Spinal cord (tissue), 10 donors: Measurements from ENCODE around the gene RAB6B. TPM values are rescaled to one million over a fixed set of nuclear protein-coding genes. Genes with fewer than 3 reads are reported as not detected.

Experiments used
- DNase-seq, 6 donors: peaks; one replicate each; pipeline versions ENCODE4 v3.0.0 to v3.0.0-alpha.2; 2013 to 2015; ENCODE audit warnings: low spot score in 6 of 6, low read depth in 4 of 6
- H3K27ac ChIP-seq: one replicate; pipeline ENCODE4 v1.5.1; 2013; ENCODE audit warnings: low read depth, low read length, control low read depth
- H3K27me3 ChIP-seq: one replicate; pipeline ENCODE4 v1.6.1; 2013; ENCODE audit warnings: low read length; ENCODE audit not compliant: control insufficient read depth, insufficient read depth
- H3K36me3 ChIP-seq: one replicate; pipeline ENCODE4 v1.6.1; 2013; ENCODE audit warnings: low read length; ENCODE audit not compliant: control insufficient read depth, insufficient read depth
- H3K4me1 ChIP-seq: one replicate; pipeline ENCODE4 v1.6.1; 2013; ENCODE audit warnings: low read length; ENCODE audit not compliant: control insufficient read depth, insufficient read depth
- H3K4me3 ChIP-seq: one replicate; pipeline ENCODE4 v1.5.1; 2013; ENCODE audit warnings: low read depth, low read length, control low read depth
- H3K9me3 ChIP-seq: one replicate; pipeline ENCODE4 v1.6.1; 2013; ENCODE audit warnings: low read length; ENCODE audit not compliant: control insufficient read depth, insufficient read depth
- WGBS: methylation state at CpG from one replicate; pipeline ENCODE4 v1.1.5; 2013; ENCODE audit warnings: missing lambda C conversion rate; ENCODE audit not compliant: insufficient coverage; 5-methylcytosine and 5-hydroxymethylcytosine counted together
- polyA plus RNA-seq, 2 donors: library from polyadenylated mRNA; unstranded; fragments of 120-200 nt; gene quantifications; one replicate each; pipeline ENCODE4 v1.2.1, GENCODE V29; 2013; ENCODE audit not compliant: insufficient read length in 2 of 2
- total RNA-seq, 2 donors: library from RNA; depleted of rRNA in 1 of 2; stranded (reverse); fragments of 120-200 nt in 1 of 2; fragments of >200 nt in 1 of 2; gene quantifications; one replicate each; pipeline versions ENCODE4 v1.2.3 to v1.2.4, GENCODE V29; 2013 to 2014
- donor health status: healthy.

The RAB6B gene
- total and polyA plus RNA-seq, 4 donors = 38.3 to 226 (median 191) TPM

DNA sequence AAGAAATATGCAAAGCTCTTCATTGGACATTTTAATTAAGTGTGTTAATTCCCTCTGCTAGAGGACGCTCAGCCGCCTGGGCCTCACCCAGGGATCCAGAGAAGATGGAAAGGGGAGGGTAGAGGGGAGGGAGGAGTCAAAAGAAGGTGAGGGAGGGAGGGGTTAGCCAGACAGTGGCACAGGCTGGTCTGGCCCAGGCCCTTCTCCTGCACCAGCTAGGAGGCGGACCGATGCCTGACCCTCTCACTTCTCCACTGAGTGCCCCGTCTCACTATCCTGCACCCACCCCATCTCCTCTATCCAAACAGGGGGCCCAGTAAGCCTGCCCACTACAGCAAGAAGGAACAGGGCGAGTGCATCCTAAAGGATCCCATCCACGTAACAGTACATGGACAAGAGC is 22.9 kb downstream of the RAB6B start:
- H3K9me3 ChIP-seq = no peaks in the 10 kb centered on the region
- peaks cover 8% of the 10 kb centered on the region for H3K36me3 ChIP-seq
- no peak overlapping the region for H3K4me3 ChIP-seq
- peak in 1 of 6 donors; percentile 38 for DNase-seq
- no peak overlapping the region for H3K27ac ChIP-seq
- no peaks in the 10 kb centered on the region for H3K27me3 ChIP-seq
- 65% methylated on average over 4 of the region's 7 CpGs for WGBS
- peaks cover 51% of the 10 kb centered on the region for H3K4me1 ChIP-seq

DNA sequence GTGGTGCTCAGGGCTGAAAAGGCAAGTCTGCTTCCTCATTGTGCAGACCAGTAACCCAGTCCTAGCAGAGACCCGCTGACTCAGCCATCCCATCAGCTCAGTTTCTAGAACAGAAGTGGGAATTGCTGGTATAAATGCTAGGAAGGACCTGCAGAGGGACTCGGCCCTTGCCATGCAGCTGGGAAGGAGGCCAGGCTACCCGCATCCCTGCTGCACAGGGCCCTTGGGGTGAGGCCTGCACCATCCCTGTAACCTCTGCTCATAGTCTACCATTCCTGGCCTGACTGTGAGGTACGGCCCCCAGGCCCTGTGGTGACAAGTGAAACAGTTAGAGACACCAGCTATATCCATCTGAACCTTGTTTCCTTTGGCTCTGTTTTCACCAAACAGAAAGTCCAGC is 23.5 kb downstream of the RAB6B start:
- no peak overlapping the region for H3K4me3 ChIP-seq
- peaks cover 57% of the 10 kb centered on the region for H3K4me1 ChIP-seq
- H3K27me3 ChIP-seq = no peaks in the 10 kb centered on the region
- H3K36me3 ChIP-seq = peaks cover 8% of the 10 kb centered on the region
- no peak for DNase-seq
- WGBS = 61% methylated on average over 3 of the region's 4 CpGs
- H3K9me3 ChIP-seq = no peaks in the 10 kb centered on the region
- no peak overlapping the region for H3K27ac ChIP-seq

DNA sequence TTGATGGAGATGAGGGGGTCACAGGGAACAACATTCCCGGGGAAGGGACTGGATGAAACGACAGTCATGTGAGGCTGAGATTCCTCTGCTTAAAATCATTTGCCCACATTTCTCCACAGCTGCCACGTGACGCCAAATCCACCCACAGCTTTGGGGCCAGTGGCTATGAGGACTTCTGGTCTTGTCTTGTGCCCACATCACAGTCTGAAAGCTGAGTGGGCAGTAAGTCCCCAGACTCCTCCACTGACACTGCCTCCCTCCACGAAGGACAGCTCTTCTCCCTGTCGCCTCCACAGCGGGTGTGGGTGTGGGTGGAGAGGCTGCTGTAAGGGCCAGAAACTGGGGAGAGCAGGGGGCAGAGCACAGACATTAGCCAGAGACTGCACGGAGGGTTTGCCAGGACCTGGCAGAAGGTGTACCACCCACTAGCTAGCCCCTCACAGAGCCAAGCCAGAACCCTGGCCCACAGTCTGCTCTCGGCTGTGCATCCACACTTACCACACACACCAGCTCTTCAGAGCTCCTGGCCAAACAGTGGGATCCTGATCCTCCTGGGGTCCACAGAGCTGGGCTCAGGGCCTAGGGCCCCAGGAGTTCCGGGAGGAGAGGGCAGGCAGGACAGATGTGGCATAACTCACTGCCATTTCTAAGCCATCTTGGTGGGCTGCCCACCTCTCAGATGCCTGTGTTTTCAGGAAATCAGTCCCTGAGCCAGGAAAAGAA is 24.2 kb downstream of the RAB6B start:
- no peak for DNase-seq
- H3K27ac ChIP-seq = no peak overlapping the region

DNA sequence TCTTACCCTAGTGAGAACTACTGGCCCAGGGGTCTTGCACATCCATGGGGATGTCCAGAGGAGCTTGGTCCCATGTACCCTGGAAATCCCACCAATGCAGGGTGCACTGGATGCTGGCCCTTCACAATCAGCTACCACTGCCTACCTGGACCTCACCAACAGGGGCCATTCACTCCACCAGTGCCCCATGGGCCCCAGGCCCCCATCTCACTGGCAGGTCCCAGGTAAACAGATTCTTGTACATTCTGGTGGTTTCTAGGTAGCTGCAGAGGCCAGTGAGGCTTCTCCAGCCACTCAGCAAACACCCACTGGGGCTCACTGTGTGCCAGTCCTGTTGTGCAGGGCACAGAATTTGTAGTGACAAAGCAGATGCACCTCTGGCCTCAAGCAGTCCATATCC is 24.9 kb downstream of the RAB6B start:
- no peak overlapping the region for H3K4me3 ChIP-seq
- no peaks in the 10 kb centered on the region for H3K27me3 ChIP-seq
- peaks cover 8% of the 10 kb centered on the region for H3K36me3 ChIP-seq
- H3K27ac ChIP-seq = no peak overlapping the region
- H3K9me3 ChIP-seq = no peaks in the 10 kb centered on the region
- H3K4me1 ChIP-seq = peaks cover 61% of the 10 kb centered on the region
- no peak for DNase-seq

More for the DNA sequence above, 24.2 kb downstream of the RAB6B start:
- 48% methylated on average over 3 of the region's 10 CpGs for WGBS
- peaks cover 8% of the 10 kb centered on the region for H3K36me3 ChIP-seq
- H3K27me3 ChIP-seq = no peaks in the 10 kb centered on the region
- H3K9me3 ChIP-seq = no peaks in the 10 kb centered on the region
- peaks cover 57% of the 10 kb centered on the region for H3K4me1 ChIP-seq
- no peak overlapping the region for H3K4me3 ChIP-seq

DNA sequence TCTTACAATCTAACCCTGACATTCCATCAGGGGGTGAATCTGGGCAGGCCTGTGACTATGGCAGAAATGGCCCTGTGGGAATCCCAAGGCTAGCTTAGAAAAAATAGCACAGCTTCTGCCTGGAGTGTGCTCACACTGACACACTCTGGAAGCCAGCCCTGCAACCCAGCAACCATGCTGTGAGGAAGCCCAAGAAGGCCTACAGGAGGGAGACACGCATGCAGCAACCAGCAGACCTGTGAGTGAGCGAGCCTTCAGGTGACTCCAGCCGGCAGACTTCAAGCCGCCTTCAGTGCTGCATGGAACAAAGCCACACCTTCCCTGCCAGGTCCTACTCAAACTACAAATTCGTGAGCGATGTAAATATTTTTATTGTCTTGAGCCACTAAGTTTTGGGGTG is 26.1 kb downstream of the RAB6B start:
- Histone ChIP-seq H3K4me3 (no peak overlapping the region), H3K27me3 (no peaks in the 10 kb centered on the region), H3K27ac (no peak overlapping the region), H3K4me1 (peaks cover 63% of the 10 kb centered on the region), H3K9me3 (no peaks in the 10 kb centered on the region), H3K36me3 (peaks cover 8% of the 10 kb centered on the region)
- 85% methylated on average over 3 of the region's 6 CpGs for WGBS
- DNase-seq = no peak

DNA sequence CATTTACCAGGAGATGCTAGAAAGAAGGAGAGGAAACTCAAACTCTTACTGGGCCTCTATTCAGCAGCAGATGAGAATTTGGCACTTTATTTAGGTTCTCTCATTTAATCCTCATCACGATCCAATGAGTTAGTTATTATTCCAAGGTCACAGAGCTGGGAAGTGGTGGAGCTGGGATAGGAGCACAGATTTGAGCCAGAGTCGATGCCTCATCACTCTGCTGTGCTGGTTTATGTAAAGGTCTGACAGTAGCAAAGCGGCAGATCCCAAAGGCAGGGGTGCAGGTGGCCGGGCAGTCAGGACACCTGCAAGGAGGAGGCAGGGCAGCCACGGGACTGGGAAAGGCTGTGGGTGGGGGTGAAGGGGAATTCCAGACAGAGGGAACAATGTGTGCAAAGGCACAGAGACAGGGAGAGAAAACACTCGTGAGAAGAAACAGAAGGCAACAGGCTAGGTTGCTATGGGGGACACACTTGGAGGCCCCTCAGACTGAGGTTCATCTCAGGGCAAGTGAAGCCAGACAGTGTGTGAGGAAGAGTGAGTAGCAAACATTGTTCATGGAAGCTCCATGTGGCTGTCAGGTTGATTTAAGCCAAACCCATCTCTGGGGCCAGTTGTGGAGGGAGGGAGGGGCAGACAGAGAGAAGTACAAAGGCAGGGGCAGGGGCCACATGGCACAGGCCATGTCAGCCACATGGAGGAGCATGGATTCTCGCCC is 26.8 kb downstream of the RAB6B start:
- peak in 1 of 6 donors; percentile 43 for DNase-seq
- Histone ChIP-seq H3K27me3 (no peaks in the 10 kb centered on the region), H3K9me3 (no peaks in the 10 kb centered on the region), H3K36me3 (peaks cover 13% of the 10 kb centered on the region), H3K4me3 (no peak overlapping the region), H3K4me1 (peaks cover 63% of the 10 kb centered on the region), H3K27ac (peak overlapping the region; percentile 34)
- WGBS = 28% methylated on average over 5 of the region's 7 CpGs

DNA sequence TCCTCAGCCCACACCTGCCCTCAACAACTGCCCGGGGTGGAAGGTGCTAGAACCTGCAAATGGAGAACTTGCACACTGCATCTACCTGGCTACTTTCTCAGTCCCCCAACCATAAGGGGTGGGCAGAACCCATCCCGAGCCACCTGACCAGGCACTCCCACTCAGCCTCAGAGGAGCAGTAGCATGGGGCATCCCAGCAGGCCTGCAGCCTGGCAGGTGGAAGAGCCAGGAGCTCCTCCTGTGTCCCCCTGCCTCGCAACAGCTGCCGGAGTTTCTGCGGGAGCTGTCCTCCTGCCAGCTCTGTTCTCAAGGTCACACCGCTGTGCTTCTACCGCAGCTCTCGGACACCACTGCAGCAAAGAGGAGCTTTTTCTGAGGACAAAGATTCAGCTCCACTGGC is 27.5 kb downstream of the RAB6B start:
- peak overlapping the region; percentile 67 for H3K27ac ChIP-seq
- 27% methylated on average over 7 of the region's 8 CpGs for WGBS
- peak in 1 of 6 donors; percentile 25 for DNase-seq

DNA sequence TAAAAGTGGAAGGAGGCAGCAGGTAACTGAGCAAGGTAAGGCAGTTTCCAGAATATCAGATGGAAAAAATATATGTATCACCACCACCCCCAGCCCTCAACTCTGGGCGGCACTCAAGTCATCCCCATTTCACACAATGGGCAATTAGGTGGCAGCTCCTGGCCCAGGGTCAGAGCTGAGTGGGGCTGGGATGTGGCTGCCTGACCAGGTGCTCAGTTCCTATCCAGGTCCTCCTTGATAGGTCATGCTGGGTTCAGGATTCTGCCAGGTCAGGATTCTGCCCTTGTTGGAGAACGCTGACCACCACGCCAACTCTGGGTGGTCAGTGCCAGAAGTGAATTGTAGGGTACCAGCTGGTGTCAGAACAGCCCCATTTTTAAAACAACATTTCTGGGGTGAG is 29.5 kb downstream of the RAB6B start:
- Histone ChIP-seq H3K9me3 (no peaks in the 10 kb centered on the region), H3K4me1 (peaks cover 46% of the 10 kb centered on the region), H3K27ac (no peak overlapping the region), H3K36me3 (peaks cover 23% of the 10 kb centered on the region), H3K27me3 (no peaks in the 10 kb centered on the region), H3K4me3 (no peak overlapping the region)
- no CpG with 5 or more reads among the region's 3 CpGs for WGBS
- DNase-seq = no peak

More for the DNA sequence above, 27.5 kb downstream of the RAB6B start:
- Histone ChIP-seq H3K36me3 (peaks cover 16% of the 10 kb centered on the region), H3K4me3 (no peak overlapping the region), H3K4me1 (peaks cover 60% of the 10 kb centered on the region), H3K9me3 (no peaks in the 10 kb centered on the region), H3K27me3 (no peaks in the 10 kb centered on the region)

DNA sequence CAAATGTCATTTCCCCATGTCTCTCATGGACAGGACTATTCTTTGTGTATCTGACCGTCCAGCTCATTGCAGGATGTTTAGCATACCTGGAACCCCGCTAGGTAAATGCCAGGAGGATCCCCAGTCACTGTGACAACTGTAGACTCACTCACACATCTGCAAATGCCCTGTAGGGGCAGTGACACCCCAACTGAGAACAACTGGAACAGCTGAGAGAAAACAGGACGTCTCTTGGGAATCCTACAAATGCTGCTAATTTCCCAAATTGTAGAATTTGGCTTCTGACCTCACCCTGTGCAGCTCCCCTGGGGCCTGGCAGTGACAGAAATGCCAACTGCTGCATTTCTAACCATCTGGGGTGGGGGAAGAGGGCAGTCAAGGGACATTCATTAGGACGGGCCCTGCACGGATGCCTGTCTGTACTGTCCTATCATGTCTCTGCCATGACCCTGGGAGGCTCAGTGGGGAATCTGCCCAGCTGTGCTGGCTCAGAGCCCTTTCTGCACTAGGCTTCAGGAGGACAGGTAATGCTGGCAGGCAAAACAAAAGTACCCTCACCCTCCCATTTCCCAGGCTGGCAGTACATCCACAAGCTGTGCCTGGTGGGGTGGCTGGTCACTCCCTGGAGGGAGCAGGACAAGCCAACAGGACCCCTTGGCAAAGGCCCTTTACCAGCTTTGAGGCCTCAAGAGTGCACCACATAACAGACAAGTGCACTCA is 30.4 kb downstream of the RAB6B start:
- H3K27me3 ChIP-seq = no peaks in the 10 kb centered on the region
- WGBS = 76% methylated on average over 5 of the region's 5 CpGs
- peaks cover 30% of the 10 kb centered on the region for H3K36me3 ChIP-seq
- no peak overlapping the region for H3K4me3 ChIP-seq
- no peaks in the 10 kb centered on the region for H3K9me3 ChIP-seq
- H3K4me1 ChIP-seq = peaks cover 47% of the 10 kb centered on the region
- no peak for DNase-seq
- no peak overlapping the region for H3K27ac ChIP-seq
